Gastrocnemius medialis (tissue), 4 donors: ENCODE measurements around the gene NFKBIB.

Experiments used
- POLR2A ChIP-seq, 2 donors: fragments of 450-650 bp; IDR thresholded peaks; one replicate each; pipeline ENCODE4 v1.6.1; 2017; ENCODE audit warnings: antibody characterized with exemption in 2 of 2, mild to moderate bottlenecking in 2 of 2, moderate library complexity in 2 of 2
- TF ChIP-seq, protein P1 (sequence below), 5 experiments: fragments of 450-650 bp in 3 of 5; fragments of 200-600 bp in 2 of 5; sonication (generic) in 2 of 5; IDR thresholded peaks in 4 of 5; conservative IDR thresholded peaks in 1 of 5; 1 replicate in 4 of 5; 2 replicates in 1 of 5; pipeline ENCODE4 v1.5.1; 2016 to 2019; ENCODE audit warnings: antibody characterized with exemption in 5 of 5, mild to moderate bottlenecking in 3 of 5, moderate library complexity in 3 of 5

DNA sequence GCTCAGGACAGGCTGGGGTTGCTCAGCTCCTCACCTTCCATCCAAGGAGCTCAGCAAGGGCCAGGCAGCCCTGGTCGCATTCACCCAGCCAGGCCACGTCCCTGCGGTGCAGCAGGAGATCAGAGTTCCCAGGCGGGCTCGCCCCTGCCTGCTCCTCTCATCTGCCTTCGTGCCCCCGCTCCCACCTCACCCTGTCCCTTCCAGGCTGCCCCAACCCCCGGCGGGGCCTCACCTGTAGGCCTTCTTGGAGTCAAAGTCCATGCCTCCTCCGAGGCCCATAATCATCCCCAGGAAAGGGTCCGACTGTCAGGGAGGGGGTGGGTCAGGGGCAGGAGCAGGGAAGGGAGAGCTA, 20.4 kb upstream of the NFKBIB start:
- TF ChIP-seq, protein P1, sequence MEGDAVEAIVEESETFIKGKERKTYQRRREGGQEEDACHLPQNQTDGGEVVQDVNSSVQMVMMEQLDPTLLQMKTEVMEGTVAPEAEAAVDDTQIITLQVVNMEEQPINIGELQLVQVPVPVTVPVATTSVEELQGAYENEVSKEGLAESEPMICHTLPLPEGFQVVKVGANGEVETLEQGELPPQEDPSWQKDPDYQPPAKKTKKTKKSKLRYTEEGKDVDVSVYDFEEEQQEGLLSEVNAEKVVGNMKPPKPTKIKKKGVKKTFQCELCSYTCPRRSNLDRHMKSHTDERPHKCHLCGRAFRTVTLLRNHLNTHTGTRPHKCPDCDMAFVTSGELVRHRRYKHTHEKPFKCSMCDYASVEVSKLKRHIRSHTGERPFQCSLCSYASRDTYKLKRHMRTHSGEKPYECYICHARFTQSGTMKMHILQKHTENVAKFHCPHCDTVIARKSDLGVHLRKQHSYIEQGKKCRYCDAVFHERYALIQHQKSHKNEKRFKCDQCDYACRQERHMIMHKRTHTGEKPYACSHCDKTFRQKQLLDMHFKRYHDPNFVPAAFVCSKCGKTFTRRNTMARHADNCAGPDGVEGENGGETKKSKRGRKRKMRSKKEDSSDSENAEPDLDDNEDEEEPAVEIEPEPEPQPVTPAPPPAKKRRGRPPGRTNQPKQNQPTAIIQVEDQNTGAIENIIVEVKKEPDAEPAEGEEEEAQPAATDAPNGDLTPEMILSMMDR (IDR thresholded peaks at IDR 0.05 in 4 of 5, conservative IDR thresholded peaks at IDR 0.05 in 1 of 5): no peak
- no peak for TF ChIP-seq POLR2A (IDR thresholded peaks at IDR 0.05)
